CD4-positive, CD25-positive, alpha-beta regulatory T cell (primary cell): ENCODE results near the gene MPDU1. TPM values are rescaled to one million over a fixed set of nuclear protein-coding genes. Genes with fewer than 3 reads are reported as not detected.

ENCODE experiments used
- ATAC-seq, 2 donors: fragments of 150-1000 bp; cut with Tn5 transposase; one replicate each; pipeline ENCODE4 v1.10.0; 2021; ENCODE audit warnings: low read depth in 2 of 2, moderate number of reproducible peaks in 2 of 2, moderate library complexity in 1 of 2
- DNase-seq, 3 donors: peaks; one replicate each; pipeline versions ENCODE4 v3.0.0 to v3.0.0-alpha.2; 2012 to 2022; ENCODE audit warnings: mixed read lengths in 1 of 3
- H3K27ac ChIP-seq: one replicate; pipeline ENCODE4 v1.7.0; 2013; ENCODE audit warnings: mild to moderate bottlenecking, low read length; ENCODE audit not compliant: insufficient read depth, poor library complexity, severe bottlenecking
- H3K27me3 ChIP-seq: one replicate; pipeline ENCODE4 v1.7.0; 2013; ENCODE audit warnings: low read length; ENCODE audit not compliant: control insufficient read depth, insufficient read depth
- H3K36me3 ChIP-seq: one replicate; pipeline ENCODE4 v1.7.0; 2013; ENCODE audit warnings: mild to moderate bottlenecking, low read length, moderate library complexity; ENCODE audit not compliant: control insufficient read depth, insufficient read depth
- H3K4me1 ChIP-seq: 2 replicates; pipeline ENCODE4 v1.7.0; 2013; ENCODE audit warnings: mild to moderate bottlenecking, low read length; ENCODE audit not compliant: insufficient read depth, control insufficient read depth, poor library complexity, severe bottlenecking
- H3K4me3 ChIP-seq: one replicate; pipeline ENCODE4 v1.7.0; 2013; ENCODE audit warnings: low read depth, mild to moderate bottlenecking, low read length, moderate library complexity
- H3K9me3 ChIP-seq, 2 experiments: 1 replicate in 1 of 2; 2 replicates in 1 of 2; pipeline ENCODE4 v1.7.0; 2013; ENCODE audit warnings: low read length in 2 of 2, mild to moderate bottlenecking in 1 of 2, moderate library complexity in 1 of 2; ENCODE audit not compliant: control insufficient read depth in 2 of 2
- H3K27ac Mint-ChIP-seq, 3 donors: one replicate each; pipeline ENCODE4 v1.8.0; 2020 to 2022; ENCODE audit warnings: mild to moderate bottlenecking in 3 of 3, mixed read lengths in 3 of 3, moderate library complexity in 2 of 3
- H3K27me3 Mint-ChIP-seq: one replicate; pipeline ENCODE4 v1.8.0; 2022; ENCODE audit warnings: mild to moderate bottlenecking, mixed read lengths
- H3K36me3 Mint-ChIP-seq: one replicate; pipeline ENCODE4 v1.8.0; 2020; ENCODE audit warnings: mixed read lengths
- H3K4me1 Mint-ChIP-seq, 4 donors: one replicate each; pipeline ENCODE4 v1.8.0; 2020 to 2022; ENCODE audit warnings: mixed read lengths in 4 of 4, mild to moderate bottlenecking in 1 of 4
- H3K4me3 Mint-ChIP-seq, 4 donors: one replicate each; pipeline ENCODE4 v1.8.0; 2020 to 2022; ENCODE audit warnings: mild to moderate bottlenecking in 4 of 4, mixed read lengths in 4 of 4, moderate library complexity in 3 of 4
- H3K9me3 Mint-ChIP-seq, 7 donors: one replicate each; pipeline ENCODE4 v1.8.0; 2020 to 2022; ENCODE audit warnings: mixed read lengths in 7 of 7, mild to moderate bottlenecking in 3 of 7, moderate library complexity in 2 of 7
- polyA plus RNA-seq, 4 donors: library from polyadenylated mRNA; unstranded; fragments of 300-500 nt; fragmentation: Illumina TruSeq; gene quantifications; one replicate each; pipeline ENCODE4 v1.2.3, GENCODE V29; 2021
- total RNA-seq: library from RNA; stranded (reverse); gene quantifications from one replicate; pipeline ENCODE4 v1.2.3, GENCODE V29; 2022

The MPDU1 gene
- total and polyA plus RNA-seq, 5 donors from 2014 or later = 40.0 to 63.7 (median 47.2) TPM

DNA sequence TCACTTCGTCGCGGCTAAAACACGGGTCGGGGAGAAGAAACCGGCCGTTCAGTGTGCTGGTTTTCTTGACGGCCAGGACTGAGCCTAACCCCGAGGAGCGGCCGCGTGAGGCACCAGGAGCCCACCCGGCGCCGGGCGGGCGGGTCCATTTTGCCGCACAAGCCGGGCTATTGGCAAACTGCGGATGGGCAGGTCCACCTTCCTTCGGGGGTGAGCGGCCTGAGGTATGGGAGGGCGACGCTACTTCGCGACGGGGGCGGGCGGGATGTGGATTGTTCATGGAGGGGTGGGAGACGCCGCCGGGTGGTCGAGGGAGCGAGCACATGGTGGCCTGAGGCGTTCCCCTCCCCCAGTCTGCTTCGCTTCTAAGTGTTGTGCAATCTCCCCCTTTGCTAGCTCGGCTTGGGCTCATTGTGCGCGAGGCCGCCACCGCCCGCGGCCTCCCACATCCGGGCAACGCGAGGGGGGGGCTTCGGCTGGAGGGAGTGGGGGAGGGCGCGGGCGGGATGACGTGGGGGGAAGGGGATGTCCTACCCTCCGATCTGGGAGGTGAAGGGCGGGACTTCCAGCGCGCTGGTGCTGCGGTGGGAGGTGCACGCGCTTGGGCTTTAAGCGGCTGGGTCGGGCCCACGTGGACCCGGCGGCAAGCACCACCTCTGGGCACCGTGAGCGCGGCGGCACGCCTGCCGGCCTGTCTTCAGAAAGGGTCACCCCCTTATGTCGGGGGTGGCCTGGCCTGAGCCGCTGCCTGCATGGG is 10.2 kb upstream of the MPDU1 start:
- ATAC-seq = peak; percentile 34 to 41
- Mint-ChIP-seq H3K27ac (peak overlapping the region; percentile 97 to 100 (median 99)), H3K36me3 (peaks cover 59% of the 10 kb centered on the region), H3K9me3 (peaks cover 0 to 1% (median 0%) of the 10 kb centered on the region in 7 donors), H3K4me3 (peak overlapping the region; percentile 96 to 99 (median 98)), H3K4me1 (peaks cover 0 to 60% (median 32%) of the 10 kb centered on the region in 4 donors), H3K27me3 (peaks cover 11% of the 10 kb centered on the region)
- peak overlapping the region; percentile 76 for H3K4me3 ChIP-seq
- H3K27me3 ChIP-seq = no peaks in the 10 kb centered on the region
- no peaks in the 10 kb centered on the region for H3K9me3 ChIP-seq
- peak; percentile 87 to 97 (median 91) for DNase-seq
- H3K27ac ChIP-seq = peak overlapping the region; percentile 97
- peaks cover 56% of the 10 kb centered on the region for H3K36me3 ChIP-seq
- peaks cover 25% of the 10 kb centered on the region for H3K4me1 ChIP-seq

DNA sequence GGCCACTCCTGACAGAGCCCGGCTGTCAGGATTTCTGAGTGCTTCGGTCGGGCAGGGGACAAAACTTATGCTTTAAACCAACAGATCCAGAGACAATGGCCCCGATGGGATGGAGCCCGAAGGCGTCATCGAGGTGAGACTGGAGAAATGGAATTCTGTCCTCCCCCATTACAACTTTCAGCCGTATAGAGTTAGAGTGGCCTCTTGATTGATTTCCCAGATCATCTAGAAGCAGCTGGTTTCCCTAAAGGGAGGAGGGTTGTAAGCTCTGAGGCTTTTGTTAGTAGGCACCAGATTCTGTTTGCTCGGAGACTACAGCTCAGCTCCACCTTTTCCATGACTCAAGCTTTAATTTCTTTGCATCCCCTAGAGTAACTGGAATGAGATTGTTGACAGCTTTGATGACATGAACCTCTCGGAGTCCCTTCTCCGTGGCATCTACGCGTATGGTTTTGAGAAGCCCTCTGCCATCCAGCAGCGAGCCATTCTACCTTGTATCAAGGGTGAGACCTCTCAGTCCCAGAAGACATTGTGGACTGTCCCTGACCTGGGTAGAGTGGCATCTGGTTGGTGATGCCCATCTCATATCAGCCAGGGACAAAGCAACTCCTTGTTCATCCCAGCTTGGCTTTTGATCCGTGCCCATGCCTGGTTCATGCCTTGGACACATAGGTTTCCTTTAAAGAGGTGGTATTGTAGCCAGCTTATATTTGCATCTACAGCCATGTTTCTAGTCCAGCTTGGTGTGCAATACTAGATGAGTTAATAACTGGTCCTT is 9.3 kb upstream of the MPDU1 start:
- H3K4me1 Mint-ChIP-seq = peaks cover 4 to 68% (median 38%) of the 10 kb centered on the region in 4 donors
- peaks cover 33% of the 10 kb centered on the region for H3K4me1 ChIP-seq
- H3K27ac ChIP-seq = peak overlapping the region; percentile 97
- peaks cover 59% of the 10 kb centered on the region for H3K36me3 ChIP-seq
- H3K27me3 ChIP-seq = no peaks in the 10 kb centered on the region
- no peak for ATAC-seq
- peak overlapping the region; percentile 76 for H3K4me3 ChIP-seq
- H3K27me3 Mint-ChIP-seq = peaks cover 11% of the 10 kb centered on the region
- peak overlapping the region; percentile 71 to 99 (median 97) for H3K27ac Mint-ChIP-seq
- no peak for DNase-seq
- peaks cover 0 to 1% (median 0%) of the 10 kb centered on the region in 7 donors for H3K9me3 Mint-ChIP-seq
- no peaks in the 10 kb centered on the region for H3K9me3 ChIP-seq
- peak overlapping the region; percentile 96 to 99 (median 98) for H3K4me3 Mint-ChIP-seq
- peaks cover 63% of the 10 kb centered on the region for H3K36me3 Mint-ChIP-seq

DNA sequence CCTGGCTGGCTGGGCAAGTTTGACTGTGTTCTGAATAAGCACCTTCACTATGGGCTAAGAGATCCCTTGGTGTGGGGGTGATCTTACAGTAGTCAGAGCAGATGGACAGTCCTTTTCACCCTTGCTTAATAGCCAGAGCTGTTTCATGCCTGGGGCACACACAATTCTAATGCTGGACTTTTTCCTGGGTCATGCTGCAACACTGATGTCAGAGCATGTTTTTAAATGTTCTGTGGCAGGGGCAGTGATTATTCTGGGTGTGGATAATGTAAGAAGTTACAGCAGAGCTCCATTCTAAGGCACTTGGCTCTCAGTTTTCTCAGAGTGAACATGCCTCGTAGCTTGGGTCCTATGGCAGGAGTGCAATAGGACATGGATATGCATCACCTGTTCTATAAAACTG is 8.2 kb upstream of the MPDU1 start:
- H3K27me3 Mint-ChIP-seq = peaks cover 11% of the 10 kb centered on the region
- Histone ChIP-seq H3K27ac (peak overlapping the region; percentile 97), H3K9me3 (no peaks in the 10 kb centered on the region), H3K36me3 (peaks cover 53% of the 10 kb centered on the region), H3K4me3 (peak overlapping the region; percentile 76), H3K4me1 (peaks cover 39% of the 10 kb centered on the region), H3K27me3 (no peaks in the 10 kb centered on the region)
- peaks cover 5 to 78% (median 46%) of the 10 kb centered on the region in 4 donors for H3K4me1 Mint-ChIP-seq
- no peak for ATAC-seq
- H3K36me3 Mint-ChIP-seq = peaks cover 60% of the 10 kb centered on the region
- H3K4me3 Mint-ChIP-seq = peak overlapping the region; percentile 96 to 99 (median 98)
- peak overlapping the region in 1 of 3 donors; percentile 97 for H3K27ac Mint-ChIP-seq
- no peak for DNase-seq
- peaks cover 0 to 1% (median 0%) of the 10 kb centered on the region in 7 donors for H3K9me3 Mint-ChIP-seq

DNA sequence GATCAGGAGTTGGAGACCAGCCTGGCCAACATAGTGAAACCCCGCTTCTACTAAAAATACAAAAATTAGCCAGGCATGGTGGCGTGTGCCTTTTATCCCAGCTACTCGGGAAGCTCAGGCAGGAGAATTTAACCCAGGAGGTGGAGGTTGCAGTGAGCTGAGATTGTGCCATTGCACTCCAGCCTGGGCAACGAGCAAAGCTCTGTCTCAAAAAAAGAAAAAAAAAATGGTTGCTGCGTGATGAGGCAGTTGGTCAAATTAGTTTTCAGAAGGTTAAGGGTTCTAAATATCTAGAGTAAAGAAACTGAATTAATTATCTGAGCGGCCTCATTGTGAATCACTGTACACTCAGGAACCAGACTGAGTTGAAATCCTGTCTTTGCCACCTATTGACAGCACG is 7.7 kb upstream of the MPDU1 start:
- peaks cover 39% of the 10 kb centered on the region for H3K4me1 ChIP-seq
- no peak for DNase-seq
- H3K4me3 Mint-ChIP-seq = peak overlapping the region in 3 of 4 donors; percentile 28 to 96 (median 29)

DNA sequence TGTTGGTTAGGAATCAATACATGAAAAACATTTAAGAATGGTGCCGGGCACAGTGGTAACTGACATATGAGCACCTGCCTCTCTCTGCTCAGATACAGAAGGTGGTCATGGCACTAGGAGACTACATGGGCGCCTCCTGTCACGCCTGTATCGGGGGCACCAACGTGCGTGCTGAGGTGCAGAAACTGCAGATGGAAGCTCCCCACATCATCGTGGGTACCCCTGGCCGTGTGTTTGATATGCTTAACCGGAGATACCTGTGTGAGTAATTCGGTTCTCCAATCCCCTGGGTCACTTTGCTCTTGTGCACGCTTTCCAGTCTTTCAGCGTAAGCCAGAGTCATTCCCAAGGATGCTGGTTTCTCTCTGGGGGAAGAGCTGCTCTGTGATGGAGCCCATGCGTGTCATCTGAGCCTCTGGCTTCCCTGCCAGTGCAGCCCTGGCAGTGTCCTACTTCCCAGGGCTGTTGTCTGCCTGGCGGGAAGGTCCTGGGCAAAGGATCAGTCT is 7.2 kb upstream of the MPDU1 start:
- H3K27ac Mint-ChIP-seq = peak overlapping the region in 2 of 3 donors; percentile 42 to 62
- no peaks in the 10 kb centered on the region for H3K9me3 ChIP-seq
- ATAC-seq (no peak), DNase-seq (no peak)
- H3K27me3 Mint-ChIP-seq = peaks cover 11% of the 10 kb centered on the region
- H3K4me3 Mint-ChIP-seq = peak overlapping the region; percentile 4 to 96 (median 32)
- H3K4me1 ChIP-seq = peaks cover 39% of the 10 kb centered on the region
- H3K36me3 Mint-ChIP-seq = peaks cover 52% of the 10 kb centered on the region
- no peak overlapping the region for H3K4me3 ChIP-seq
- no peak overlapping the region for H3K27ac ChIP-seq
- peaks cover 49% of the 10 kb centered on the region for H3K36me3 ChIP-seq
- H3K4me1 Mint-ChIP-seq = peaks cover 5 to 86% (median 50%) of the 10 kb centered on the region in 4 donors
- H3K9me3 Mint-ChIP-seq = peaks cover 0 to 1% (median 0%) of the 10 kb centered on the region in 7 donors
- no peaks in the 10 kb centered on the region for H3K27me3 ChIP-seq

More for the DNA sequence above, 7.7 kb upstream of the MPDU1 start:
- H3K4me3 ChIP-seq = no peak overlapping the region
- H3K36me3 ChIP-seq = peaks cover 49% of the 10 kb centered on the region
- no peak overlapping the region for H3K27ac ChIP-seq
- no peaks in the 10 kb centered on the region for H3K27me3 ChIP-seq
- peak overlapping the region in 1 of 3 donors; percentile 97 for H3K27ac Mint-ChIP-seq
- H3K9me3 ChIP-seq = no peaks in the 10 kb centered on the region
- H3K36me3 Mint-ChIP-seq = peaks cover 55% of the 10 kb centered on the region
- peaks cover 5 to 83% (median 49%) of the 10 kb centered on the region in 4 donors for H3K4me1 Mint-ChIP-seq
- peaks cover 11% of the 10 kb centered on the region for H3K27me3 Mint-ChIP-seq
- H3K9me3 Mint-ChIP-seq = peaks cover 0 to 1% (median 0%) of the 10 kb centered on the region in 7 donors
- ATAC-seq = no peak

DNA sequence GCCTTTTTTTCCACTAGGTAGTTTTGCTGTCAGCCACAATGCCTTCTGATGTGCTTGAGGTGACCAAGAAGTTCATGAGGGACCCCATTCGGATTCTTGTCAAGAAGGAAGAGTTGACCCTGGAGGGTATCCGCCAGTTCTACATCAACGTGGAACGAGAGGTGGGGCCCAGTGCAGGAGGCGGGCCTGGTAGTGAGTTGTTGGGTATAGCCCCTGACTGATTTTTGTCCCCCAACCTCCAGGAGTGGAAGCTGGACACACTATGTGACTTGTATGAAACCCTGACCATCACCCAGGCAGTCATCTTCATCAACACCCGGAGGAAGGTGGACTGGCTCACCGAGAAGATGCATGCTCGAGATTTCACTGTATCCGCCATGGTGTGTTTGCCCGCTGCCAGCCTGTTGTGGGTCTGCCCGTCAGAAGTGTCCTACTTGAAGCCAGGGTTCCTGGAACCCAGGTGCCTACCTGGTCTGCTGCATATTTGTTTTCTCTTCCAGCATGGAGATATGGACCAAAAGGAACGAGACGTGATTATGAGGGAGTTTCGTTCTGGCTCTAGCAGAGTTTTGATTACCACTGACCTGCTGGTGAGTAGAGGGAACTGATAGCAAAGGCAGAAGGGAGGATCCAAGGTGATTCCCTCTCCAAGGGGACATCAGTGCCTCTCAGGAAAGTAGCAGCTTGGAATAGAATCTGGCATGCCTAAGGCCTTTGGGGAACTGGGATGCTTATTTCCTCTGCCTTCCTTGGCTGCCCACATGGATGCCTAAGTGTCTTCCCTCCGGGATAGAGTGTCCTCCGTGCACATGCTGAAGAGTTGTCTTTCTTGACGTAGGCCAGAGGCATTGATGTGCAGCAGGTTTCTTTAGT is 6.1 kb upstream of the MPDU1 start:
- Histone ChIP-seq H3K4me1 (peaks cover 41% of the 10 kb centered on the region), H3K9me3 (no peaks in the 10 kb centered on the region), H3K27me3 (no peaks in the 10 kb centered on the region), H3K4me3 (no peak overlapping the region), H3K27ac (no peak overlapping the region), H3K36me3 (peaks cover 49% of the 10 kb centered on the region)
- H3K9me3 Mint-ChIP-seq = peaks cover 0 to 1% (median 0%) of the 10 kb centered on the region in 7 donors
- H3K27me3 Mint-ChIP-seq = peaks cover 9% of the 10 kb centered on the region
- H3K27ac Mint-ChIP-seq = peak overlapping the region in 2 of 3 donors; percentile 62 to 90
- ATAC-seq (no peak), DNase-seq (no peak)
- H3K36me3 Mint-ChIP-seq = peaks cover 52% of the 10 kb centered on the region
- peaks cover 5 to 87% (median 50%) of the 10 kb centered on the region in 4 donors for H3K4me1 Mint-ChIP-seq
- H3K4me3 Mint-ChIP-seq = peak overlapping the region in 2 of 4 donors; percentile 43 to 96
